NCI-H1436 (cell line): ENCODE measurements around the gene OST4.

Experiments used
- DNase-seq: peaks from one replicate; lab custom pipeline; 2025; lab: John Stamatoyannopoulos, UW

Gene OST4

DNA sequence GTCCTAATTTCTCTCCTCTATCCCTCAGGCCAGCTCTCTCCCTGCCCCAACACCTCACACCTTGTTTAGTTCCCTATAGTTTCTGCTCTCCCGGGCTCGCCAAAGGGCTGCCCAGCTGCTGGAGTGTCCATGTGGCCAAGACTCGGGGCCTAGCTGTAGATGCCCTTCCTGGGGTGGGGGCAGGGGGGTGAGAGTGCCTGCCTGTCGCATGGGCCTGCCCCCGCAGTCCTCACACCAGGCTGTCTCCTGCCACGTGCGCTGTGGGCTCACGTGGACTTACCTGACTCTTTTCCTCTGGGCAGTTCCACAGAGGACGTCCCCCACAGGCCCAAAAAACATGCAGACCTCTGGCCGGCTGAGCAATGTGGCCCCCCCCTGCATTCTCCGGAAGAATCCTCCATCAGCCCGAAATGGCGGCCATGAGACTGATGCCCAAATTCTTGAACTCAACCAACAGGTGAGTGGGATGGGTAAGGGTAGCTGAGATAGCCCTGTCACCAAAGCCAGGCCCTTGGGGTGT lies 46.1 kb downstream of the OST4 start:
- DNase-seq, result no peak

DNA sequence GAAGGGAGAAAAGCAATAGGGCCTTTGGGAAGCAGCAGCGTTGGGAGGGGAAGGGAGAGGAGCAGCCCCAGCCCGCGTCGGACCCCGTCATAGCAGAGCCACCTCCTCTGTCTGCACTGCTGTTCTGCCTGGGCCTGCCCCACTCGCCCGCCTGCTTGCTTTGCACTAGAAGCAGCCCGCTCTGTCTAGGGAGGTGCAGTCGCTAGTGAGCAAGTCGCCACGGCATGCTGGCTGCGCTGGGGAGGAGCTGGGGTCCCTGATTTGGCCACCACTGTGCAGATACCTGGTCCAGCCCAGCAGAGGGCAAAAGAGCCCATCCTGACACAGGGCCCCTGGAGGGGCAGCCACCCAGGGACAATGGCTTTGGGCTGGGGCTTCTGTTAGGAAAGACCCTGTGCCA lies 46.6 kb downstream of the OST4 start:
- DNase-seq, result no peak

DNA sequence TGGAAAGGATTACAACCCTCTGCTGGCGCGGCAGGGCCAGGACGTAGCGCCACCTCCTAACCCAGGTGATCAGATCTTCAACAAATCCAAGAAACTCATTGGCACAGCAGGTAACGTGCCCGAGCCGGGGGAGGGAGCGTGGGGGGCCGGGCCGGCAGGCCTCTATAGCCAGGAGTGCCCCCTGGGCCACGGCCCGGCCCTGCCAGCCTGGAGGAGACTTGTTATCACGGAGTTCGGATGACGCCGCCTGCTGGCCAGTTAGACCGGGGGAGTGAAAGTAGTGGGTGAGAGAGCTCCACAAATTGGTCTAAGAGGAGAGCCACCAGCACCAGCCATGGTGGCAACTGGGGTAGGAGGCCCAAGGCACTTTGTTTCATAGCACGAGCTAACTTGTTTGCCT lies 47.3 kb downstream of the OST4 start:
- DNase-seq, result no peak

DNA sequence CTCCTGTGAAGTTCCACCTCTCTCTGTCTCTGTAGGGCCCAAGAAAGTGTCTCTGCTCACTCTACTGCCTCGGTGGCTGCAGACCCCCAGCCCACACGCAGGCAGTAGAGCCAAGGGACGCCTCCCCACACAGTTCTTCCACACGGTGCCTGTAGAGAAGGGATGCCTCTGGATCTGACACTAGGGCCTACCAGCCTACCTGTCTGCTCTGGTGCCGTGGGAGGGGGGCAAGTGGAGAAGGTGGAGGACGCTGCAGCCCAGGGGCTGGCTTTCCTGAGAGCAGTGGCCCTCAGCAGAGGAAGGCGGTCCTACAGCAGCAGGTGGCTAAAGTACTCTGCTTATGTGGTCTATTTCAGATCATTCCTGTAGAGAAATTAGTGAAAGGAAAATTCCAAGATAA lies 47.7 kb downstream of the OST4 start:
- DNase-seq, result no peak

DNA sequence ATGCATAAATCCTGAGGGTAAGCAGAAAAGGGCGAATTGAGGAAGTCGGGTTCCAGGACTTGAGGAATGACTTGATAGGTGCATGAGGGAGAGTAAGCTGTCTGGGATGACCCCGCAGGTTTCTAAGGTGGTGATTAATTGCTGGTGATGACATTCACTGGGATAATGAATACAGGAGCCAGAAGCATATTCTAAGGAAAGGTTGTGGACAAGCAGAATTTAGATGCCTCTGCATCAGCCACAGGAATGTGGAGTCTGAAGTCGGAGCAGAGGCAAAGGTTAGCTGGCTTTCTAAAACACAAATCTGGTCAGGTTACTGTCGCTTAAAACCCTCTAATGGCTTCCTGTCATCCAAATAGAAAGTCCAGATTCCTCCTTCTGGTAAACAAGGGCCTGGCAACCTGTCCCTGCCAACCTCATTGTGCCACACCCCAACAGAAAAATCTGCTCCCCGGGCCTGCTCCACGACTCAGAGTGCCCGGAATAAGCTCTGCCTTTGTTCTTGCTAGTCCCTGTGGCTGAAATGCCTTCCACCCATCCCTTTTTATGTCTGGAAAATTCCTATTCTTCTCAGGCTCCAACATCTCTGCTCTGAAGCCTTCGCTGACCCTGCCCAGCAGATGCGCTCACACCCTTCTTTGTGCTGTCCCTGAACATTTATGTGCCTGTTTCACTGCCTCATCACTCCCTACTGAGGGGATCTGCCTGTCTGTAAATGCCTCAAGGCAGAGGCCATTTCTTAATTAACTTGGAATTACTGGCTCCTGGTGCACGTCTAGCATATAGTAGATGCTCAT lies 50.0 kb downstream of the OST4 start:
- DNase-seq, result no peak
